Stimulated activated CD4-positive, alpha-beta T cell treated with anti-CD3 and anti-CD28 coated beads, Interleukin-15, amount 100 ng/mL, for 1 hour (primary cell): ENCODE measurements around the gene PHF21B.

Experiments
- DNase-seq, 2 donors: peaks; one replicate each; pipeline ENCODE4 v3.0.0-alpha.2; 2020; ENCODE audit warnings: low read depth in 1 of 2, low spot score in 1 of 2

The PHF21B gene

DNA sequence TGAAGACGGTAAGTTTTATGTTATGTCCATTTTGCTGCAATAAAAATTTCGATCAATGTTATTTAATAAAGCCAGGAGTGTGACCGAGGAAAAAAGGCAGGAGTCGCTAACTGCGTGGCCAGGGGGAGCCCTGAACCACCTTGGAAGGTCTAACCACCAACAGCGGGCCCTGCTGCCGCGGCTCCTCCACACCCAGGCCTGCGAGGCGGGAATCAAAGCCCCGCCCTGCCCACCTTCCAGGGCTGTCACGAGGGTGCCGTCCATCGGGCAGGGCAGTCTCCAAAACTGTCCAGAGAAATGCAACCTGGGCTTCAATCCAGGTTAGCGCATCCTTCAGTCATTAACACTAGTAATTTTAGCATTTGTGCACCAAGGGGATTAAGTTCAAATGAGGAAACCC, 19.0 kb downstream of the PHF21B start:
- DNase-seq = no peak

DNA sequence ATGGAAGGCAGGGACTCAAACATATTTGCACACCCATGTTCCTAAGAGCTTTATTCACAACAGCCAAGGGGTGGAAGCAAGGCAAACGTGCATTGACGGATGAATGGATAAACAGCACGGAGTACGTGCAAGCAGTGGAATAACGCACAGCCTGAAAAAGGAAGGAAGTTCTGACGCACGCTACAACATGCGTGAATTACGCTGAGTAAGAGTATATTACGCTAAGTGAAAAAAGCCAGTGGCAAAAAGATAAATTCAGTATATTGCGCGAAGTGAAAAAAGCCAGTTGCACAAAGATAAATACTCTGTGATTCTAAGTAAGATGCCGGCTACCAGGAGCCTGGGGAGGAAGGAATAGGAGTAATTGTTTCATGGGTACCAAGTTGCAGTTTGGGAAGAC, 19.5 kb downstream of the PHF21B start:
- no peak for DNase-seq

DNA sequence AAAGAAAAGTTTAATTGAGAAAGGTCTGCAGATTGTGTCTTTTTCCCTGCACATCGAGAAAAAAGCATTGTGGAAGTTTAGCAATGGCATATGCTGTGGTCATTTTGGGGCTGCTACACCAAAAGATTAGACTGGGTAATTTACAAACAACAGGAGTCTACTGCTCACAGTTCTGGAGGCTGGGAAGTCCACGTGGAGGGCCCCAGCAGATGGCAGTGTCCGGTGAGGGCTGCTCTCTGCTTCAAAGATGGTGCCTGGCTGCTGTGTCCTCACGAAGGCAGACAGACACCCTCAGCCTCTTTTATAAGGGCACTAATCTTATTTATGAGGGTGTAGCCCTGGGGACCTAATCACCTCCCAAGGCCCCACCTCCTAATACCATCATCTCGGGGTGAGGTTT, 21.1 kb downstream of the PHF21B start:
- DNase-seq = no peak

DNA sequence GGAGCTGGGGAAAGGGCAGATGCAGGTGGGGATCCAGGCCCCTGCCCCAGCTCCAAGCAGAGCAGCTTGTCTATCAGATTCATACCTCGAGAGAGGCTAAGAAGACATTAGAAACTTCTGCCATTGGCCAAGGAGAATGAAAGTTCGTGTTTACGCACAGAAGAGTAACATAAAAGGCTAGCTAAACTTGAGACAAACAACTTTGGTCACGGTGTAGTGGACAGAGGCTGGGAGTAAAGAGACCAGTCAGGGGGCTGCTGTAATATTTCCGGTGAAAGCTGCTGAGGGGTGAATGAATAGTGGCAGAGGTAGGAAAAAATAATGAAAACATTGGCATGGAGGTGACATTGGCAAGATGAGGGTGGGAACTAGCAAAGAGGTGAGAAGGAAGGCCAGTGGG, 22.9 kb downstream of the PHF21B start:
- DNase-seq = no peak

DNA sequence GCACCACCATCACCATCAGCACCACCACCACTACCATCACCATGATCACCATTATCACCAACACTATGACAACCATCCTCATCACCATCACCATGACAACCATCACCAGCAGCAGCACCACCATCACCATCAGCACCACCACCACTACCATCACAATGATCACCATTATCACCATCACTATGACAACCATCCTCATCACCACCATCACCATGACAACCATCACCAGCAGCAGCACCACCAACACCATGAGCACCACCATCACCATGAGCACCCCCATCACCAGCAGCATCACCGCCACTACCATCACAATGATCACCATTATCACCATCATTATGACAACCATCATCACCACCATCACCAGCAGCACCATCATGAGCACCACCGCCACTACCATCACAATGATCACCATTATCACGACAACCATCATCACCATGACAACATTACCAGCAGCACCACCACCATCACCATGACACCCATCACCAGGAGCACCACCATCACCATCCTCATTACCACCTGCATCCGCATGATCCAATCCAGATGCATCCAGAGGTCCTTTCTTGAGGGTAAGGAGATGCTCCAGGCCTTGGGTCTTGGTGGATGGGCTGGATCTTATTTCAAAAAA, 23.8 kb downstream of the PHF21B start:
- DNase-seq = no peak

DNA sequence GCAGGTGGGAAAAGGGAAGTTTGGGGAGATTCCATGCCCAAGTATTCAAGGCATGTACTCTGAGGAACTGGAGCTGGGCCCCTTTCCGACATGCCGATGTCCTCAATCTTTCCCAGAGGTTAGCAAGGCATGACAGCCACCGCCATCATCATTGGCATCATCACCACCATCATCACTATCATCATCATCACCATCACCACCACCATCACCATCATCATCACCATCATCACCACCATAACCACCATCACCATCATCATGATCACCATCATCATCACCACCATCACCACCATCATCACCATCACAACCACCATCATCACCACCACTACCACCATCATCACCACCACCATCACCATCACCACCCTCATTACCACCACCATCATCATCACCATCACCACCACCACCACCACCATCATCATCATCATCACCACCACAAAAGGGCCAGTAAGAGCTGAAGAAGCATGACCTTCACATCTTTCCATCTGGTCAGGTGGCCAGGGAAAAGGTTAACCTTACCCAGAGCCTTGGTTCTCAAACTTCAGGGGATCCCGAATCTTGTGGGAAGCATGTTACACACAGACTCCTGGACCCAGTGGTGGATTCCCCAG, 25.8 kb downstream of the PHF21B start:
- DNase-seq = no peak

DNA sequence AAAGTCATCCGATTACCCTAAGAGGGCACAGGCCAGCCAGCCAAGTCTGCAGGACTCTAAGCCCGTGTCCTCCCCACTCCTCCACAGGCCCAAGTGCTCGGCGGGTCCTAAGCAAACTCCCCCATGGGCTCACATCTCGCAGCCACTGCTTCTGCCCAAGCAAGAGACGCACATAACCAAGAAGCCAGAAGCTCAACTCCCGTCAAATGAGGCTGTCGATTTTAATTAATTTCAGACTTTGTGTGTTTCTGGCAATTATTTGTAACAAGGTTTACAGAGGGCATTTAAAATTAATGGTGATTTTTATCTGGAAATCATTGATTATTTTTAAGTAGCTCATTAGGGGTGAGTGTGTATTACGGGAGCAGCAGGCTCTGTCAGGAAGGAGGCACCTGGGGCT, 27.4 kb downstream of the PHF21B start:
- DNase-seq = no peak

DNA sequence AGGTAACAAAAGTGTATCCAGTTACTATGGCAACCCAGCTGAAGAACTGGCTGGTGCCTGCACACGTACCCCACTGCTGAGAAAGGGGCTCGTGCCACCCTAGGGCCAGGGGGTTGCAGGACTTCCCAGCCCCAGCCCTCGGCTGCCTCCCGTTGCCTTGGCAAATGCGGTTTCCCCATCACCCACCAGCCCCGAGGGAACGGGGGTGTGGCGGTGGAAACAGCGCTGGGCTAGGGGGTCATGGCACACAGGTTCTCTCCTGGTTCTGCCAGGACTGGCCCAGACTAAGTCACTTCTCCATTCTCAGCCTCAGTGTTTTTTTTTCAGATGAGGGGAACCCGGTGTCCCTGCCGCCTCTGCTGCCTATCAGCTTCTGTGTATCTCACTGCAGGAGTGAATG, 27.9 kb downstream of the PHF21B start:
- DNase-seq = no peak

DNA sequence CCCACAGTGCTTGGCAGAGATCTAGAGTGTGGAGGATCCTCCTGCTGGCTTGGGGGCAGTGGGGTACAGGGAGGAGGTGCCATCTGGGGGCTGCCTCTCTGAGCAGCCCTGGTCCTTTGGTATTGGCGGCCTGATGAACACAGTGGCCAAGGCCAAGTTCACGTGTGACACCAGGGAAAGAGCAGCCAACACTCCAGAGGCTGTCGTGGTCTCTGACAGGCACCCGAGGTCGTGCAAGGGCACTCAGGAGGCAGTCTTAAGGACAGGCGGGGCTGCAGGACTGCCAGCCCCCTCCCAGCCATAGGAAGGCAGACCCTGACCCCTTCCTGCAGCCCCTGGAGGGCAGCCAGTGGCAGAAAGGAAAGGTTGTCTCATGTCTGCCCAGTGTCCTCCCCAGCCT, 30.7 kb downstream of the PHF21B start:
- DNase-seq = no peak

DNA sequence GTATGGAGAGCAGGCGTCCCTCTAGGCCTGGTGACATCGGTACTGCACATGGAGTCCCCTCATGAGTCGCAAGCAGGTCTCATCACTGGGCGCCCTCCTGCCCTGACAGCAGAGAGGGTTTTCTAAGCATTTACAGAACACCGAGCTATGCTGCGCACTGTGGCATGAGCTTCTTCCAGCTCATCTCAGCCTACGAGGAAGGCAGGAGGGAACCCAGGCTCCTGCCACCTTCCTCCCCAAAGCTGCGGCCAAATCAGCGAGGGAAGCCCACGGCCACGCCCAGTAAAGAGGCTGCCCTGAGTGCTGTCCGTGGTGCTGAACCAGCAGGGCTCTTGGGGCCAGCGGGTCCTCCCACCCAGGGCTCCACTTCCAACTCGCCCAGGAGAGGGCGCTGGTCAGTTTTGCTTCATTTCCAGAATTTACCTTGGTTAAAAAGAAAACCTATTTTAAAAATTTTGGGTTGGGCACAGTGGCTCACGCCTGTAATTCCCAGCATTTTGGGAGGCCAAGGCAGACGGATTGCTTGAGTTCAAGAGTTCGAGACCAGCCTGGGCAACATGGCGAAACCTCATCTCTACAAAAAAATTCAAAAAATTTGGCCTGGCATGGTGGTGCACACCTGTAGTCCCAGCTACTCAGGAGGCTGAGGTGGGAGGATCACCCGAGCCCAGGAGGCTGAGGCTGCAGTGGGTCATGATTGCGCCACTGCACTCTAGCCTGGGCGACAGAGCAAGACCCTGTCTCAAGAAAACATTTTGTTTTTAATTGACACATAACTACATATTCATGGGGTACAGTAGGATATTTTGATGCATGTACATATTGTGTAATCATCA, 34.2 kb downstream of the PHF21B start:
- peak in 1 of 2 donors; percentile 35 for DNase-seq

DNA sequence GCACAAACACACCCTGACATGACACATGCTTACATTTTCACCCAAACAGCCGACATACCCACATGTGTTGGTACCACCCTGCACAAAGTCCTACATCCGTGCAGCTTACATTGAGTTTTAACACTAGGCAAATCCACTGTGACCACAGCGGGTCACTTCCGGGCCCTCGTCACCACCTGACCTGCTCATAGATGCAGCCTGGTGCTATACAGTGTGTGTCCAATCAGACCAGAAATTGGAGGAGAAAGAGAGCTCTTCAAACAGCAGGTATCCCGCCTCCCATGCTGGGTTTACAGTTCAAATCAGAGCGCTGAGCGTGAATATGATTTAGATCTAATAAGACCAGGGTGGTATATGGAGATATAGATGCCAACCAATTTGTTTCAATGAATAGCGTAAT, 35.4 kb downstream of the PHF21B start:
- DNase-seq = no peak

DNA sequence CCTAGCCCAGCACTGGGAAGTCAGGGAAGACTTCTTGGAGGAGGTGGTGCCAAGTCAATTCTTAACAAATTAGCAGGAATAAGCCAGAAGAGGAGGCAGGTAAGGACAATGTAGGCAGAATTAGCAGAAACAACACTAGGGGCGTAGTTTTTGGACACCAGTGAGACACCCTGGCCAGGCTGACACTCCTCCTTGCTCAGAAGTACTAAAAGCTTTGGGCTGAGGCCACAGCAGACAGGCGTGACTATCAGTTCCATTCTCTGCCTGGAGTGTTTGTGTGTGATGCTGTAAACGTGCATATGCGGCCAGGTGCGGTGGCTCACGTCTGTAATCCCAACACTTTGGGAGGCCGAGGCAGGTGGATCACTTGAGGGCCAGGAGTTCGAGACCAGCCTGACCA, 36.0 kb downstream of the PHF21B start:
- no peak for DNase-seq

DNA sequence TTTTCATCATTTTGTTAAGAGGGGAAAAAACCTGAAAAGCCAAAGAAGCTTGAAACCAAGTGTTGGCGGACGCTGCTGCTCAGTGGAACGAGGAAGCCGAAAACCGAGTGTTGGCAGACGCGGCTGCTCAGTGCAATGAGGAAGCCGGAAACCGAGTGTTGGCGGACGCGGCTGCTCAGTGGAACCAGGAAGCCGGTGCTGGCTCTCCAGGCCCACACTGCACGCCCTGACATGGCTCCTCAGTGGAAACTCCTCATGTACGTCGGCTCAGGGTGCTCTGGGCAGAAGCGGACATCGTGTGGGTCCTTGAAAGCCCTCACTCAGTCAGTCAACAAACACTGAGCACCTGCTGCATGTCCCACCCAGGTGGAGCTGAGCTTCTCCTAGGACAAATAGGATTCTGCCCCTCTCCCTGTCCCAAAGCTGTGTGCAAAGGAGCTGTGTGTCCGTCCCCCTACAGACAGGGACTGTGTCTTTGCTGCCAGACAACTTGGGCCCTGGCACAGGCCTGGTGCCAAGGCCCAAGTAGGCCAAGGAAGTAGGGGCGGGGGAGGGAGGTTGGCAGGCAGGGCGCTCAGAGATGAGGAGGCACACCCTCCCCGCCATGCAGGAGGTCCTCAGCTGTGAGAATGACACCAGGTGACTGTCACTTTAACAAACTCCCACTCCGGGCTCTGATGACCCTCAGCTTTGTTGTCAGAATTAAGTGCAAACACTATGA, 37.3 kb downstream of the PHF21B start:
- no peak for DNase-seq

DNA sequence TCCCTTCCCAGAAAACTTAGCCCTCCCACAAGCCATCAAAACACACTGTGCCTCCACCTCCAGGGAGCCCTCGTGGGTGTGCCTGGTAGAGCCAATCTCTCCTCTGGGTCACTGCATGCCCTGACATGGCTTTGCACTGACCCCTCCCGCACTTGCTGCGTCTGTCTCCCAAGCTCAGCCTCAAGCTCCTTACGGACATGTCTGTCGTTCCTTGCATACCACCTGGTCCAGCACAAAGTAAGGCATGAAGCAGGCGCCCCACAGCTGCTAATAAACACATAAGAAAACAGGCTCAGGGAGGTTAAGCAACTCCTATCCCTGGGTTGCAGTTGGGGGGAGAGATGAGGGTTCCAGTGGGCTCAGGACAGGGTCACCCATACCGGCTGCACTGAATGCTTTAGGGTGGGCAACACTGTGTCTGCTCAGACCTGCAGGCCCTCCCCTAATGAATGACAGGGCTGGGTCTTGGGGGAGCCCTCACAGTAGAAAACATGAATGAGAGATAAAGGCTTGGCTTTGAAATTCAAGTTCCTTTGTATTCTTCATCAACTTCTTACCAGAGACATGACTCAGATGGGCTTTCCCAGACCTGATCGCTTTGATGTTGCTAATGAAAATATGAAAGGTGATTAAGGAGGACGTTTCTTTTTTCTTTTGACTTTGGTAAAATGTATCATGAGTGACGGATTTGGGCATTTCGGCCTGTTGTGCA, 38.0 kb downstream of the PHF21B start:
- no peak for DNase-seq

DNA sequence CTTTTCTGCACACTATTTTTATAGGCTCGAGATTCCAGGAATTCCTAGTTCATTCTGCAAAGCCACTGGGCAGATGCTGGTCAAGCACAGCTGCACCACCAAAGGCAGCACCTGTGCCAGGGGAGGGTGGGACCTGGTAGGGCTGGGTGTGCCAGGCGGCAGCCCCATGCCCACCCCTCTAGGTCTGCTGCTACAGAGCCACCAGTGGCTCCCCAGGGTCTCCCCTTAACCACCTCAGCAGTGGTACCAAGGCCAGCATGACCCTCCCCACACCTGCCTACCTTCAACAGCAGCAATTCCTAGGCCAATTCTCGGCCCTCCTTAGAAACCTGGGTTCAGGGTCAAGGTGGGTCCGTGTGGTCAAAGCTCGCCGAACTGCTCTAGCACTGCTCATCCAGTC, 39.5 kb downstream of the PHF21B start:
- no peak for DNase-seq

DNA sequence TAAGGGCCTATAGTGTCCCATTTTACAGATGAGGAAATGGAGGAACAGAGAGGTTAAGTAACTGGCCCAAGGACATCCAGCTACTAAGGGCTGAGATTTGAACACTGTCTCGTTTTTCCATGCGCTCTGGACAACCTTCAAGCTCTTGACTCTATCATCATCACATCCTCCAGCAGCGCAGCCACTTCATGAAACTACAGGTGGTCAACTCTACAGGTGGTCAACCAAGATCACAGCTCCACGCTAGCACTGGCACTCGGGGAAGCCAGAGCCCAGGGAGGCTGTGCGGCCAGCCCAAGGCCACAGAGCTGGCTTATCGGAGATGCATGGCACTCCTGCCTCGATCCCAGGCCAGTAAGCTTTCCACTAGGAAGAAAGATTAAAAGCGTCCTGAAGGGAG, 40.0 kb downstream of the PHF21B start:
- DNase-seq = no peak

DNA sequence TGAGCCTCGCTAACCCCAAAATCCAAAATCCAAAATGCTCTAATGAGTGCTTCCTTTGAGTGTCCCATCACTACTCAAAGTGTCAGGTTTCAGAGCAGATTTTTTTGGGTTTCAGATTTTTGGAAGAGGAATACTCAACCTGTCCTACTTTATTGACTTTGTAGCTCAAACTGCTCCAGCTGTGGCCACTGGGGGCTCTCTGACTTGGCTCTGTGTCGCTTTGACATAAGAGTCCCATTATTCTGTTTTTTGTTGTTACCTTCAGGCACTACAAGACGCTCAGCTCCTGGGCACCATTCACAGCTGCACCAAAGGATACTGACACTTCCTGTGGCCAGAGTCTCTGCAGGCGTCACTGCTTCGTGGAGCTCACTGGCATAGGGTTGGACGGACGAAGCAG, 41.1 kb downstream of the PHF21B start:
- DNase-seq = no peak

DNA sequence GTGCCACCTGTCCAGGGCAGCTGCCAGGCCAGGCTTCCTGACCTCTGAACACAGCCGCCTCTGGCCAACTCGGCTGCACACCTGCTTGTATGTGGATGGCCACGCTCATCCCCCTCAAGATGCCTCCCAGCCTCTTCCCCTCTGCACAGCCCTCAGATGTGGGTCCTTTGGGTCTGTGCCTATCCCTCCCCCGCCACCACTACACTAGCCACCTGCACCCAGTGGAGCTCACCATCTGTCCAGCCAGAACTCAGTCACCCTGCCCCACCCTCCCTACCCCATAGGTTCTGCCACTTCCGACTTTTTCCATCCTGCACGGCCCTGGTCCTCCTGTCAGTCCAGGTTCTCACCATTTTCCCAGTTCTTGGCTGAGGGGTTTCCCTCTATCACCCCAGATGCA, 44.6 kb downstream of the PHF21B start:
- DNase-seq = no peak

DNA sequence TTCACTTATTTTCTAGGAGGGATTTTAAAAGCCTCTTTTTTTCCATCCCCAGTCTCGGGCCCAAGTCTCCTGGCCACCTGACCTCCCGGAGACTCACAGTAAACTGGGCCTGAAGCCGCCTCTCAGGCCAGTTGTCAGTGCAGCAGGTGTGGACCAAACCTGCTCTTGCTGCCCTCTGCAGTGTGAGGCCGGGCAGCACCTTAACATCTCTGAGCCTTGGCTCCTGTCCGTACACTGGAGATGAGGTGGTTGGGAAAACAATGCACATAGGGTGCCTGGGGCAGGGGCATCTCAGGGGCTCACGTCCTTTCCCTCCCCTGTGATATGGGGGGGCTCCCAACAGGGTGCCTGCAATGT, 45.1 kb downstream of the PHF21B start:
- DNase-seq = no peak

DNA sequence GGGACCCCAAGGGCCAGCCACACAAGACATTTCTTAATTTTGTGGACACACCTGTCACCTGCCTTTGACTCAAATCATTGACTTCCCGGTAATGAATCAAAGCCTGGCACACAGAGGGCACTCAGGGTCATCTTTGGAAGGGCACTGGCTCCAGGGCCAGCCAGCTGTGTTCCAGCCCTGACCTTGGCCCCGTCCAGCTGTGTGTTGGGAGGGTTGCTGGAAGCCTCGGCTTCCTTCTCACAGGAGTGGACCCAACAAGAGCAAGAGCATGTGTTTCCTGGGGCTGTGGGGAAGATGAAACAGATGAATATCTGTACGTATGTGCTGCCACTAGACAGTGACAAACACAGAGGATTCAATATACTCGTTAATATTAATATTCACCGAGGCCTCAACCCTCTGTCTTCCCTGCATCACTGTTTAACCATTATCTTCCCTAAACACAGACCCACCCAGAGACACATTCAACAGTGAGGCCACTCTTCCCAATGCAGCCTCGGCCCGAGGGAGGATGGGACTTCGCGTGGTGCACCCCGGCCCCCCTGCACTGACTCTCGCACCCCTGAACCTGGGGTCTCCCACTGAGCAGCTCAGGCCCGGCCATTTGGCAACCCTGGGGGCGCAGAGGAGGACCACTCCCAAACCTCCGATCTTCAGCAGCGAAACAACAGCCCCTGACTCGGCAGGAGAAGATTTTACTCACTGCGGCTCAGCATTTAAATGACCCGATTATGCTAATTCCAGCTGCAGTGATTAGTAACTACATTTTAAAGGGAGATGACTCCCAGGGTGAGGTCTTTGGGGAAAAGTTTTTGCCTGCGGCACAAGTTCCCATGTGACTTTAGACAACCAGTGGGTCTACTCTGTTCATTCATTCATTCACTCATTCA, 45.7 kb downstream of the PHF21B start:
- DNase-seq = no peak
